Measurements from ENCODE around the gene RNF175.

The RNF175 gene

GRCh38 chr4:153785910-153786721 is 26.3 kb upstream of the RNF175 start:
- DNase-seq (ENCODE audit: low read depth in 2 of 2): no peak

- DNase-seq (ENCODE audit: low read depth in 2 of 2): no peak
These were observed 24.4 kb upstream of the RNF175 start for GRCh38 chr4:153784166-153784699.

- DNase-seq (ENCODE audit: low read depth in 2 of 2): no peak
These were observed 22.8 kb upstream of the RNF175 start for GRCh38 chr4:153782581-153782980.

GRCh38 chr4:153781717-153782416 is 22.0 kb upstream of the RNF175 start:
- DNase-seq (ENCODE audit: low read depth in 2 of 2): no peak

- DNase-seq (ENCODE audit: low read depth in 2 of 2): no peak
These were observed 21.5 kb upstream of the RNF175 start for GRCh38 chr4:153781280-153781679.

- DNase-seq (ENCODE audit: low read depth in 2 of 2): no peak
These were observed 21.1 kb upstream of the RNF175 start for GRCh38 chr4:153780876-153781275.

GRCh38 chr4:153780221-153780620 is 20.4 kb upstream of the RNF175 start:
- DNase-seq (ENCODE audit: low read depth in 2 of 2): no peak

GRCh38 chr4:153778383-153778782 is 18.6 kb upstream of the RNF175 start:
- no peak for DNase-seq (ENCODE audit: low read depth in 2 of 2)

DNA sequence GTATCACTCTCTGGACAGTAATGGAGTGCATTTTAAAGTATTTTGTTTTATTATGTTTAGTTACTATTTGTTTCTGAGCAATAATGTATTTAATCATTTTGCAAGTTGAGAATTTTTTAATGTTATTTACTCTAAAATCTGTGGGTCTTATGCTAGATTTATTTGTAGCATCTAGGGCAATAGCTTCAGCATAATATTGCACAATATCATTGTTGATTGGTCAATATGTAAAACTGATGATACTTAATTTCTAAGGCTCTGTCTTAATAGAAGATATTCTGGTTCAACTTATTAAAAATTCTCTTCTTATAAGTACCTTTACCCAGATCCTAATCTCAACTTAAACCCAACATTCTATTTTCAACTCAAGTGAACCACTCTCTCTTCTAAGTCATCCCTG is 17.6 kb upstream of the RNF175 start:
- no peak for DNase-seq (ENCODE audit: low read depth in 2 of 2)

GRCh38 chr4:153776601-153777000 is 16.8 kb upstream of the RNF175 start:
- no peak for DNase-seq (ENCODE audit: low read depth in 2 of 2)

DNA sequence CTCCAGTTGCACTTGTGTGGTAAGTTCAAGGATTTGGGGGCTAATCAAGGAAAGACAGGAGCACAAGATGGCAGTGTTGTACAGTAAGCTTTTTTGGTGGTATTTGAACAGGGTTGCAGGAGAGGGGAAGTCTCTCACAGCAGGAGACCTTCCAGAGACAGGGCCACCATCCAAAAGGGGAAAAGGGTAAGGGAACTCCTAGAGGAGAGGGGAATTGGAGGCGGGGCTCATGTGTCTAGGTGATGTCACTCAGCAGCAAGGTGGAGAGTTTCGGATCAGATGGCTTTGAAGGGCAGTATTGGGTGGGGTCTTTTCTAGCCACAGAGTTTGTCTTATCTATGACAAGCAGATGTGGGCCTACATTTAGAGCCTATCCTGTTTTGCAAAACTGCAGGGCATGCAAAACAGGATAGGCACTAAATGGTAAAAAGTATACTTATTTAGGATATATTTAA is 13.4 kb upstream of the RNF175 start:
- no peak for DNase-seq (ENCODE audit: low read depth in 2 of 2)

GRCh38 chr4:153771046-153771445 is 11.2 kb upstream of the RNF175 start:
- DNase-seq (ENCODE audit: low read depth in 2 of 2): no peak

DNA sequence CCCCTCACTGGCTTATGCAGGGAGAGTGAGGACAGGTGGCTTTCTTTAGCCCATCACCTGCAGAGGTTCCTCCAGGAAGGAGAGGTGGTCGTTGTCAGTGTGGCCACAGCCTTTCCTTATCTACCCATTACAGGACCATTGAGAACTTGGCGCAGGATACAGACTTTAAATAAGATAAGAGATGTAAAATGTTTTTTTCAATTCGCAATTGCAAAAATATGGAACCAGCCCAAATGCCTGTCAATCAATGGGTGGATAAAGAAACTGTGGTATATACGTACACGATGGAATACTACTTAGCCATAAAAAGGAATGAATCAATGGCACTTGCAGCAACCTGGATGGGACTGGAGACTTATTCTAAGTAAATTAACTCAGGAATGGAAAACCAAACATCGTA is 6.9 kb upstream of the RNF175 start:
- DNase-seq (ENCODE audit: low read depth in 2 of 2): no peak

- DNase-seq (ENCODE audit: low read depth in 2 of 2): no peak
These were observed 6.1 kb upstream of the RNF175 start for GRCh38 chr4:153765894-153766293.

GRCh38 chr4:153764601-153765368 is 5.0 kb upstream of the RNF175 start:
- no peak for DNase-seq (ENCODE audit: low read depth in 2 of 2)

GRCh38 chr4:153763404-153763803 is 3.6 kb upstream of the RNF175 start:
- no peak for DNase-seq (ENCODE audit: low read depth in 2 of 2)

DNA sequence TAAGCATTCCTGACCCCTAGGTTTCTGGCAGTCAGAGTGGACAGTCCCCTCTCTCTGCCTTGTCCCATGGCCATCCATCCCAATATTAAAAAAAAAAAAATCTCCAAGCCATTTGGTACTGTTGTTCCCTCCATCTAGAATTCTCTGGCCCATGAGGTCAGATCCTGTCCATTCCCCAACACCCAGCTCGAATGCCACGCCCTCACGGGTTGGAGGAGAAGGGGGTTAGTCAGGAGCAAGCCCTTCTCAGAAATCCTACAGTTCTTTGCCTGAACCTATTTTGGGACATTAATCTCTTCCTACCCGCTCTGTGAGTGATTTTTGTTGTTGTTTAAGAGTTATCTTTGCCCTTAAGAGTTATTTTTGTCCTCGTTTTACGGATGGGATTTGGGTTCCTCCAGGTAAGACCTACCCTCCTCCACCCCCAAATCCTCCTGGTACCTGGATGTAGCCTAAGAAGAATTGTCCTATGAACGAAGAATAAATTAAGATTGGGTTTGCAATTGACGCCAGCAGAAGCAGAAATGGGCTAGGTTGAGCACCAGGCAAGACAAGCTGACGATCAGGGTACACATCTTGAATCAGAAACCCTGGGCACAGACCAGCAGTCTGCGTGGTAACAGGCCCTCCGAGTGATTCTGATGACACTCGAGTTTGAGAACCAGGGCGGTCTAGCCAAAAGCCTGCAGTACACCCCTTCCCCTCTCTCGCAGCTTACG is 977 bp downstream of the RNF175 start:
- no peak for DNase-seq (ENCODE audit: low read depth in 2 of 2)

GRCh38 chr4:153758136-153758535 is 1.7 kb downstream of the RNF175 start:
- no peak for DNase-seq (ENCODE audit: low read depth in 2 of 2)

DNA sequence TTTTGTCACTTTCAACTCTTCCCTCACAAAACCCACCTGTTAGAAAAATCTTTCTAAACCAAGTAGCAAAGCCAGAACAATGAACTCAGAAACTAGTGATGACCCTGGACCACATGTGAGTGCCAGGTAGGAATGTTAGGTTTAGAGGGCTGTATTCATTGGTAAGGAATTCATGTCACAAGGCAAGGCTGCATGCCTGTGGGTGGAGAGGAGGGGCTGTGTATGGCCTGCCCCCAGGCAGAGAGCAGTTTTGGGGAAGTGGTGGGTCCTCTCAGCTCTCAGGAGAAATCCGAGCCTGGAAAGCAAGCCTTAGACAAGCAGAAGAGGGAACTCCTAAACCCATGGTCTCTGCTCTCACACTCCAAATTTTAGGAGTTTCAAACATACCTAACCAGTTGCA is 2.4 kb downstream of the RNF175 start:
- no peak for DNase-seq (ENCODE audit: low read depth in 2 of 2)

DNA sequence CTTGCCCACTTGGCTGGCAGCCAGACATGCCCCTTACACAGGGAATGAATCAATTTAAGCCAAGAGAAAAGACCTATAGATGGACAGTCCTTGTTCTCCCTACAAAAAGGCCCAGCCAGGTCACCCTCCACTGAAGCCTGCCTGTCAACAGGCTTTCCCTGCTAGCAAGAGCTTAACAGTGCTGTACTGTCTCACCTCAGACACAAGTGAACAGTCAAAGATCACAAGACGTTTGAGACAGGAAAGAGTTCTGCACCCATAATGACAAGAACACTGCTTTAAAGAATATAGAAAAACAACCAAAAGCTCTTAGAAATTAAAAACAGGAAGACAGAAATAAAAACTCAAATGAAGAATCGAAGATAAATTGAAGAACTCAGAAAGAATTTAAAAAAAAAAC is 4.6 kb downstream of the RNF175 start:
- no peak for DNase-seq (ENCODE audit: low read depth in 2 of 2)

- peak; percentile 39 to 65 for DNase-seq (ENCODE audit: low read depth in 2 of 2)
These were observed 9.5 kb downstream of the RNF175 start for GRCh38 chr4:153750197-153750817.

Measured in stimulated activated CD4-positive, alpha-beta T cell treated with anti-CD3 and anti-CD28 coated beads, Interleukin-15, amount 100 ng/mL, for 48 hours (primary cell).